GM18907 (cell line): ENCODE results near the gene FCF1.
A peak's percentile ranks its signal among the peaks of the same experiment; 100 is the strongest.
"Not testable (repeated sequence)": the region's sequence is repeated elsewhere in the genome, so short reads cannot be mapped to it uniquely, and the experiment has no call there.

Experiments
- ATAC-seq: cut with Tn5 transposase; IDR thresholded peaks from one replicate; pipeline ENCODE4 v1.9.1; 2021; ENCODE audit warnings: mild to moderate bottlenecking, moderate library complexity; ENCODE audit not compliant: unreplicated experiment

The FCF1 gene

GRCh38 chr14:74697976-74698375 lies 15.0 kb upstream of the FCF1 start:
- ATAC-seq: no peak

- no peak for ATAC-seq
Observed at GRCh38 chr14:74698465-74698864, 14.5 kb upstream of the FCF1 start.

DNA sequence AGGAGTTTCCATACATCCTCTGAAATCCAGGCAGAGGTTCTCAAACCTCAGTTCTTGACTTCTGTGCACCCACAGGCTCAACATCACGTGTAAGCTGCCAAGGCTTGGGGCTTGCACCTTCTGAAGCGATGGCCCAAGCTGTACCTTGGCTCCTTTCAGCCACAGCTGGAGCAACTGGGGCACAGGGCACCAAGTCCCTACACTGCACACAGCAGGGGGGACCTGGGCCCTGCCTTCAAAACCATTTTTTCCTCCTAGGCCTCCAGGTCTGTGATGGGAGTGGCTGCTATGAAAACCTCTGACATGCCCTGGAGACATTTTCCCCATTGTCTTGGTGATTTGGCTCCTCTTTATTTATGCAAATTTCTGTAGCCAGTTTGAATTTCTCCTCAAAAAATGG lies 10.7 kb upstream of the FCF1 start:
- ATAC-seq: no peak

DNA sequence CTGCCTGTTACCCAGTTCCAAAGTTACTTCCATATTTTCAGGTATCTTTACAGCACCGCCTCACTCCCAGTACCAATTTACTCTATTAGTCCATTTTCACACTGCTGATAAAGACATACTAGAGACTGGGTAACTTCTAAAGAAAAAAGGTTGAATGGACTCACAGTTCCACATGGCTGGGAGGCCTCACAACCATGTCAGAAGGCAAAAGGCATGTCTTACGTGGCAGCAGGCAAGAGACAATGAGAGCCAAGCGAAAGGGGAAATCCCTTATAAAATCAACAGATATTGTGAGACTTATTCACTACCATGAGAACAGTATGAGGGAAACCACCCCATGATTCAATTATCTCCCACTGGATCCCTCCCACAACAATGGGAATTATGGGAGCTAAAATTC lies 9.9 kb upstream of the FCF1 start:
- ATAC-seq: no peak

- no peak for ATAC-seq
Observed at GRCh38 chr14:74704656-74705055, 8.3 kb upstream of the FCF1 start.

DNA sequence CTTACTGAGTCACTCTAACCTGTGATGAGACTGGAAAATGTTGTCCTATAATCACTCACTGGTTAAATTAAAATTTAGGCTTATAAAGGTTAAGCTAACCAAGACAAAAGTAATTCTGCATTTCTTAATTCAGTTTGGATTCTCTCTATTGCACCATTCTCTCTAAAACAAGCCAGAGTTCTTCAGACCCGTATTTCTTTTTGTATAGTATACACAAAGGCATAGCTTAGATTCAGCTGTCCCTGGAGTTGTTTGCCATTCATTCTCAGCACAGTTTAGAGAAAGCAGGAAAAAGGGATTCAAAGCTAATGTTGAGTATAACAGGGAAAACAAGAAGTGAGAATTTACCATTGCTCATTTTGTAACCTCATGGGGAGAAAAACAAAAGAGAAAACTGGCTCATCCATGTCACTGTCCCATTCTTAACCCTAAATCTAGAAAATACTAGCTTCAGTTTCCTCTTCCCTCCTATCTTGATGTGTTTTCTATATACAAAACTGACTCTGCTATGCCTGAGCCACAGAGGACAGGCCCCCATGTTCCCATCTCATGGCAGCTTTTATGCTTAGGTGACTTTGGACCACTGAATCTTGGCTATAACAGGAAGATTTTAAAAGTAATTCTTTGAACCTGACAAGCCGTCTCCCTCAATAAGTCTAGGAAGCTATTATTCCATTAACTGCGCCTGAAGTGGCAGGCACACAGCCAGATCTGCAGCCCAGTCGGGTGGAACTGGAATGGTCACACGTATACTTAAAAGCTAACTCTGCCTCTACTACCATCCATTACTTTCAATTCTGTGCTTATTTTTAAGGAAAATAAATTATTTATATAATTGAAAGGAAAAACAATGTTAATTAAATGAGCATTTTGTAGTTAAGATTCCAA lies 7.1 kb upstream of the FCF1 start:
- no peak for ATAC-seq

DNA sequence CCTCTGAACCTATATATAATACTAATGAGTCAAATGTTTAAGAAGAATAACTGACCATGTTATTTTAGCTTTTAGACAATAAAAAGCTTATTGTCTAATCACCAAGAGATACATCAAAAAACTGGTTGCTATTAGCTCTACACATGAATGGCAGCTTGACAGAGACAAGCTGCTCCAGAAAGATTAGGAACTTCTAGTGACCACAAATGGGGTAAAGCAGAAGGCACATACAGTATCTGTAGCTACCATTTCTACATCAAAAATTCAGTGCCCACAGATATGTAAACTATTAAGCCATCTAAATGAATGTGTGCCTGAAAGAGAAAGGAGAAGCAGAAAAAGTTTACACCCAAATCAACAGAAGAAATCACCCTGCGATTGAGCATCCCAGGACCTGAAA lies 2.5 kb upstream of the FCF1 start:
- ATAC-seq: no peak

DNA sequence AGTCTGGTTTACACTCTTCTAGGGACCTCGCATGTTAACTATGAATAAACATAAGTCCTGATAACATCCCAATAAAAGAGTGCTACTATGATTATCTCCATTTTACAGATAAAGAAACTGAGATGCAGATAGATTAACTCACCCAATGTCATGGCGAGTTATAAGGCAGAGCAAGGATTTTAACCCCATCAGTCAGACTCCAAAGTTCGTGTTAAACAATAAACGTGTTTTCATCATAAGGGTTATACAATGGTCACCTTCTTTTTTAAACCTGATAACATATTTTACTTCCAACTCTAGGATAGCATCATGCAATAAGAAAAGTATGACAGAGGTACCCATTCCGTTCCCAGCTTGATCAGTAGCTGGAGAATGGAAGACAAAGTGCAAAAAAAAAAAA lies 1.3 kb upstream of the FCF1 start:
- ATAC-seq: no peak

DNA sequence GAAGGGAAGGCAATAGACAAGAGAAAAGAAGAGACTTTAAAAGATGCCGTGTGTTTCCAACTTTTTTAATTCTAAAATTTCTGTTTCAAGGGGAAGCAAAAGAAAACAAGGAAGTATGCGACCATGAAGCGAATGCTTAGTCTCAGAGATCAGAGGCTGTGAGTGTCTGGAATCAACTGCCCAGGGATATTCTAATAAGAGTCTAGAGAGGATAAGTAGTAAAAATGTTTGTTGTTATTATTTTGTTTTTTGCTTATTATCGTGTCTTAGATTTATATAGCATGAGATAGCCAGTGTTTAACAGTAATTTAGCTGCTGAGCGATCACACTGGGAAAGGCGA lies 421 bp downstream of the FCF1 start:
- peak; percentile 6 for ATAC-seq

GRCh38 chr14:74720526-74720925 lies 7.6 kb downstream of the FCF1 start:
- ATAC-seq: no peak

DNA sequence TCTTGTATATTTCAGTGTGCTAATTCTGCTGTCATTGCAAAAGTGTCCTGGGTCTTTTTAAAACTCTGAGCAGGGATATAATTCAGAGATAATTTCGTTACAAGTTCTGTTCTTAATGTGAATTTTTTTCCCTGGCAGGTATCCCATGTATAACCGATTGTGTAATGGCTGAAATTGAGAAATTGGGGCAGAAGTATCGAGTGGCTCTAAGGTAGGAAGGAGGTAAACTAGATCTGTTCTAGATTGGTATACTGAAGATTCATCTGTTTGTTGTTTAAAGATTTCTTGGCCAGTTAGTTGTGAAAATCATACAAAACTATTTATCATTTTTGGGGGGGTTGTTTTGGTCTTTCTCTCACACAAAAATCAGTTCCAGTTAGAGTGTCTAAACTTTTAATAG lies 10.2 kb downstream of the FCF1 start:
- no peak for ATAC-seq

GRCh38 chr14:74732387-74732786 lies 19.4 kb downstream of the FCF1 start:
- ATAC-seq: no peak

- ATAC-seq: no peak
Observed at GRCh38 chr14:74733221-74733620, 20.3 kb downstream of the FCF1 start.

DNA sequence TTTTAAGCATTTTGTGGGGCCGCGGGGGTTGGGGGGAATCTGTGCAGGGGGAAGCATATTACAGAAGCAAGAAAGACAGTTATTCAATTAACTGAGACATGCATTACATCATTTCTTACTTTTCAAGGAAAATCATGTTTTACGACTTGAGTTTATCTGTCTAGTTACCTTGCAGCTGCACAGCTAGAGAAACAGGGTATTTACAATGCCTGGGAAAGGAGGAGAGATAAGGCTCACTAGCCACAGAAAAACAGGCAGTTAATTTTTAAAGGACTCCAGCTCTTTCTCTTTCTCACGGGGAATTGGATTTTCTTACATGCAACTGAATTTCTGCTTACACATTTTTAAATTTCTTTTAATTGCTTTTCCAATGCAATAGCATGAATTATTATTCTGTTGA lies 22.2 kb downstream of the FCF1 start:
- no peak for ATAC-seq

- ATAC-seq: no peak
Observed at GRCh38 chr14:74737753-74738325, 24.9 kb downstream of the FCF1 start.

GRCh38 chr14:74739293-74740030 lies 26.5 kb downstream of the FCF1 start:
- no peak for ATAC-seq

- no peak for ATAC-seq
Observed at GRCh38 chr14:74747237-74747636, 34.3 kb downstream of the FCF1 start.

GRCh38 chr14:74754157-74754556 lies 41.2 kb downstream of the FCF1 start:
- no peak for ATAC-seq

GRCh38 chr14:74754899-74755298 lies 42.0 kb downstream of the FCF1 start:
- no peak for ATAC-seq

DNA sequence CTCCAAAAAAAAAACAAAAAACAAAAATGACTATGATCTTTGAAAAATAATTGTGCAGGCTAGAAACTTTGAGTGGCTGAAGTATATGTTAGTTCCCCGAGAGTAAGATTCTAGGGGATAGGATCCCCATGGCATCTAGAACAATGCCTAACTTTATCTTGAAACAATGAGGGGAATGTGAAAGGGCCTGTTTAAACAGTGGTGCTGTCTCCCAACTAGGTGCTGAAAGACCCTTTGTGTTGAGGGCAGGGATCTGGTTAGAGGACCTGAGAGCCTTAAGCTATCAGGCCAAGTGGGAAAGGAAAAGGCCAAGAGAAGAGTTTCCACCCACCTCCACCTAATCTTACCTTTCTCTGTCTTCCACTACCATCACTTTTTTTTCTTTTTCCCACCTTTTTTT lies 43.4 kb downstream of the FCF1 start:
- ATAC-seq: no peak

DNA sequence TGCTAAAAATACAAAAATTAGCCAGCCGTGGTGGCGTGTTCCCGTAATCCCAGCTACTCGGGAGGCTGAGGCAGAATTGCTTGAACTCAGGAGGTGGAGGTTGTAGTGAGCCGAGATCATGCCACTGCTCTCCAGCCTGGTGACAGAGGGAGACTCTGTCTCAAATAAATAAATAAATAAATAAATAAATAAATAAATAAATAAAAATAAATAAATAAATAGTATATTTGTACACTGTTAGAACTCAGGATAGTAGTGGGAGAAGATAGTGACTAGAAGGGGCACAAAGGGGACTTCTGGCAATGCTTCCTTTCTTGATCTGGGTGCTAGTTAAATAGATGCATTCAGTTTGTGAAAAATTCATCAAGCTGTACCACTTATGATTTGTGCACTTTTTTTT lies 45.6 kb downstream of the FCF1 start:
- not testable (repeated sequence) for ATAC-seq
